H1 (cell line): ENCODE results near the gene DYNC1LI1. TPM values are rescaled to one million over a fixed set of nuclear protein-coding genes. Genes with fewer than 3 reads are reported as not detected.

Source experiments
- CTCF ChIA-PET: fragments of 300-600 bp; sonication (Branson Sonifier 250); formaldehyde crosslinking; loops from one replicate; lab custom pipeline; 2021; ENCODE audit not compliant: partially characterized antibody; lab: Charles Lee
- POLR2A ChIA-PET: fragments of 300-600 bp; sonication (Branson Sonifier 250); formaldehyde crosslinking; loops from one replicate; lab custom pipeline; 2021; ENCODE audit warnings: inconsistent platforms; ENCODE audit not compliant: partially characterized antibody; lab: Charles Lee
- DNase-seq, 2 experiments: peaks; one replicate each; pipeline versions ENCODE4 v3.0.0 to v3.0.0-alpha.2; 2010 to 2022; ENCODE audit warnings: low spot score in 2 of 2, low read depth in 1 of 2, mixed read lengths in 1 of 2
- FAIRE-seq: peaks from 2 replicates; lab custom pipeline; 2011; peaks lifted over from hg19 to GRCh38; lab: Jason Lieb, UNC
- H2AFZ ChIP-seq: 2 replicates; pipeline ENCODE4 v1.8.1; 2012; ENCODE audit warnings: low read length, inconsistent platforms
- H2AK5ac ChIP-seq: 2 replicates; pipeline ENCODE4 v1.6.1; 2013; ENCODE audit warnings: low read depth, low read length
- H2BK120ac ChIP-seq: replicated peaks from 2 replicates; pipeline ENCODE3; 2013; ENCODE audit warnings: low read depth, low read length, inconsistent platforms
- H2BK12ac ChIP-seq: 2 replicates; pipeline ENCODE4 v1.6.1; 2013; ENCODE audit warnings: low read depth, low read length
- H2BK15ac ChIP-seq: 2 replicates; pipeline ENCODE4 v1.6.1; 2013; ENCODE audit warnings: low read length
- H2BK20ac ChIP-seq: 2 replicates; pipeline ENCODE4 v1.6.1; 2013; ENCODE audit warnings: low read length
- H2BK5ac ChIP-seq: 2 replicates; pipeline ENCODE4 v1.6.1; 2013; ENCODE audit warnings: low read depth, low read length
- H3K14ac ChIP-seq: 2 replicates; pipeline ENCODE4 v1.6.1; 2013; ENCODE audit warnings: inconsistent platforms; ENCODE audit not compliant: insufficient read length
- H3K18ac ChIP-seq: 2 replicates; pipeline ENCODE4 v1.6.1; 2013; ENCODE audit warnings: low read length; ENCODE audit errors: extremely low read depth
- H3K23ac ChIP-seq: 2 replicates; pipeline ENCODE4 v1.6.1; 2013; ENCODE audit warnings: inconsistent platforms; ENCODE audit not compliant: insufficient read length
- H3K23me2 ChIP-seq: 2 replicates; pipeline ENCODE4 v1.6.1; 2013; ENCODE audit warnings: low read depth, low read length
- H3K27ac ChIP-seq: 2 replicates; pipeline ENCODE4 v1.6.1; 2011; ENCODE audit warnings: low read depth, low read length, inconsistent platforms
- H3K27me3 ChIP-seq, 4 experiments: replicated peaks in 1 of 4; 1 replicate in 1 of 4; 2 replicates in 3 of 4; pipeline versions ENCODE4 v1.6.1 to v1.8.1; 2011 to 2013; ENCODE audit warnings: low read length in 3 of 4, mild to moderate bottlenecking in 3 of 4, inconsistent platforms in 2 of 4, mixed read lengths in 2 of 4, moderate library complexity in 1 of 4; ENCODE audit not compliant: control insufficient read depth in 3 of 4, insufficient read depth in 3 of 4; ENCODE audit errors: extremely low read depth in 1 of 4
- H3K36me3 ChIP-seq, 4 experiments: 2 replicates each; pipeline versions ENCODE4 v1.6.1 to v1.8.1; 2011 to 2013; ENCODE audit warnings: mild to moderate bottlenecking in 4 of 4, low read length in 3 of 4, moderate library complexity in 2 of 4, control low read depth in 1 of 4, inconsistent platforms in 1 of 4; ENCODE audit not compliant: insufficient read depth in 4 of 4, control insufficient read depth in 2 of 4
- H3K4ac ChIP-seq: replicated peaks from 2 replicates; pipeline ENCODE3; 2013; ENCODE audit warnings: low read length, low read depth, mixed read lengths, inconsistent platforms; ENCODE audit not compliant: insufficient read length
- H3K4me1 ChIP-seq, 4 experiments: replicated peaks in 1 of 4; 1 replicate in 1 of 4; 2 replicates in 3 of 4; pipeline versions ENCODE4 v1.6.1 to v1.8.1; 2011 to 2013; ENCODE audit warnings: low read length in 3 of 4, inconsistent platforms in 2 of 4, mixed read lengths in 1 of 4; ENCODE audit not compliant: insufficient read depth in 4 of 4, control insufficient read depth in 3 of 4
- H3K4me2 ChIP-seq, 2 experiments: 2 replicates each; pipeline versions ENCODE4 v1.6.1 to v1.8.1; 2011 to 2013; ENCODE audit warnings: low read depth in 2 of 2, low read length in 2 of 2, control low read depth in 1 of 2, inconsistent platforms in 1 of 2, mild to moderate bottlenecking in 1 of 2; ENCODE audit not compliant: insufficient read depth in 1 of 2
- H3K4me3 ChIP-seq, 4 experiments: fragments of 200-600, 300-600 bp in 1 of 4; sonication (generic), shearing (Covaris generic), sonication (Bioruptor Twin) in 1 of 4; 2 replicates each; pipeline versions ENCODE4 v1.5.1 to v1.8.1; 2011 to 2016; ENCODE audit warnings: low read length in 4 of 4, low read depth in 3 of 4, control low read depth in 2 of 4, inconsistent platforms in 2 of 4, mild to moderate bottlenecking in 2 of 4, mixed read lengths in 1 of 4, moderate library complexity in 1 of 4; ENCODE audit not compliant: insufficient read depth in 2 of 4; ENCODE audit errors: extremely low read depth in 1 of 4
- H3K56ac ChIP-seq: replicated peaks from 2 replicates; pipeline ENCODE3; 2013; ENCODE audit warnings: low read depth, mild to moderate bottlenecking, mixed read lengths, low read length, inconsistent platforms; ENCODE audit not compliant: insufficient read length
- H3K79me1 ChIP-seq: 2 replicates; pipeline ENCODE4 v1.6.1; 2013; ENCODE audit warnings: low read depth, low read length, control low read depth
- H3K79me2 ChIP-seq, 2 experiments: 2 replicates each; pipeline versions ENCODE4 v1.6.1 to v1.8.1; 2012 to 2013; ENCODE audit warnings: low read length in 2 of 2, mild to moderate bottlenecking in 2 of 2, inconsistent platforms in 1 of 2; ENCODE audit not compliant: insufficient read depth in 2 of 2, control insufficient read depth in 1 of 2
- H3K9ac ChIP-seq, 4 experiments: replicated peaks in 1 of 4; 1 replicate in 1 of 4; 2 replicates in 3 of 4; pipeline versions ENCODE4 v1.6.1 to v1.8.1; 2011 to 2013; ENCODE audit warnings: low read depth in 3 of 4, low read length in 3 of 4, control low read depth in 2 of 4, mild to moderate bottlenecking in 2 of 4, moderate library complexity in 2 of 4, inconsistent platforms in 1 of 4; ENCODE audit errors: extremely low read depth in 1 of 4
- H3K9me3 ChIP-seq, 2 experiments: 2 replicates each; pipeline versions ENCODE4 v1.6.1 to v1.8.1; 2012 to 2013; ENCODE audit warnings: mild to moderate bottlenecking in 2 of 2, moderate library complexity in 2 of 2, control low read depth in 1 of 2, inconsistent platforms in 1 of 2, low read depth in 1 of 2, low read length in 1 of 2, mixed read lengths in 1 of 2; ENCODE audit not compliant: insufficient read depth in 2 of 2
- H4K20me1 ChIP-seq, 2 experiments: replicated peaks in 1 of 2; 2 replicates each; pipeline versions ENCODE3 to v1.8.1; 2011 to 2013; ENCODE audit warnings: inconsistent platforms in 2 of 2, low read length in 2 of 2, mild to moderate bottlenecking in 1 of 2; ENCODE audit not compliant: insufficient read depth in 2 of 2, control insufficient read depth in 1 of 2
- H4K5ac ChIP-seq: 2 replicates; pipeline ENCODE4 v1.6.1; 2013; ENCODE audit warnings: low read length, low read depth, mixed read lengths, inconsistent platforms; ENCODE audit not compliant: insufficient read length
- H4K8ac ChIP-seq: 2 replicates; pipeline ENCODE4 v1.8.0; 2013; ENCODE audit warnings: mild to moderate bottlenecking, moderate library complexity, low read length, inconsistent platforms; ENCODE audit not compliant: insufficient read depth; ENCODE audit errors: extremely low read depth
- H4K91ac ChIP-seq: replicated peaks from 2 replicates; pipeline ENCODE3; 2013; ENCODE audit warnings: low read length, mixed read lengths, inconsistent platforms; ENCODE audit not compliant: insufficient read length
- BACH1 ChIP-seq: IDR thresholded peaks from 2 replicates; pipeline ENCODE4 v1.6.1; 2012; ENCODE audit warnings: low read length, improper control_type of control experiment
- FOSL1 ChIP-seq: IDR thresholded peaks from 2 replicates; pipeline ENCODE4 v1.6.1; 2011; ENCODE audit warnings: mild to moderate bottlenecking, low read depth, low read length, moderate library complexity; ENCODE audit not compliant: insufficient read depth
- GTF2F1 ChIP-seq: IDR thresholded peaks from 2 replicates; pipeline ENCODE4 v1.6.1; 2012; ENCODE audit warnings: low read depth, low read length, improper control_type of control experiment, borderline replicate concordance
- NRF1 ChIP-seq: IDR thresholded peaks from 2 replicates; pipeline ENCODE4 v1.6.1; 2011; ENCODE audit warnings: mild to moderate bottlenecking, low read depth, low read length, improper control_type of control experiment
- POLR2A ChIP-seq, 2 experiments: IDR thresholded peaks; 1 replicate in 1 of 2; 2 replicates in 1 of 2; pipeline ENCODE4 v1.6.1; 2011; ENCODE audit warnings: low read depth in 2 of 2, low read length in 2 of 2, mild to moderate bottlenecking in 2 of 2; ENCODE audit errors: control extremely low read depth in 1 of 2
- RFX5 ChIP-seq: IDR thresholded peaks from 2 replicates; pipeline ENCODE4 v1.6.1; 2011; ENCODE audit warnings: low read depth, low read length, improper control_type of control experiment, borderline replicate concordance
- SAP30 ChIP-seq: fragments of 300-600 bp; sonication (generic); IDR thresholded peaks from 2 replicates; pipeline ENCODE4 v1.7.1; 2012; ENCODE audit warnings: low read length, moderate library complexity, mild to moderate bottlenecking, inconsistent platforms; ENCODE audit not compliant: insufficient read depth, insufficient replicate concordance
- SP2 ChIP-seq: IDR thresholded peaks from 2 replicates; pipeline ENCODE4 v1.6.1; 2012; ENCODE audit warnings: mild to moderate bottlenecking, low read length, inconsistent platforms
- WGBS, 2 experiments: shearing (Covaris generic) in 1 of 2; methylation state at CpG; one replicate each; pipeline versions ENCODE4 v1.1.6 to v1.1.7; 2013 to 2015; ENCODE audit warnings: low lambda C conversion rate in 2 of 2, mixed read lengths in 2 of 2, inconsistent platforms in 1 of 2, low coverage in 1 of 2, missing lambda C conversion rate in 1 of 2; ENCODE audit not compliant: insufficient replicate concordance in 2 of 2, insufficient coverage in 1 of 2, insufficient read length in 1 of 2; ENCODE audit errors: extremely low coverage in 1 of 2, missing lambda C conversion rate in 1 of 2; 5-methylcytosine and 5-hydroxymethylcytosine counted together
- polyA plus RNA-seq, 7 experiments: library from polyadenylated mRNA; depleted of rRNA in 3 of 7; stranded (reverse) in 5 of 7; unstranded in 2 of 7; fragments of >200 nt in 5 of 7; fragments of 200-250 nt in 2 of 7; gene quantifications; 1 replicate in 5 of 7; 2 replicates in 1 of 7; 4 replicates in 1 of 7; pipeline versions ENCODE4 v1.2.1 to v1.2.3, GENCODE V29; 2011 to 2013; ENCODE audit warnings: missing spikeins in 2 of 7, mixed read lengths in 2 of 7
- total RNA-seq: library from RNA; stranded (reverse); fragmentation: NEBNext Ultra II Directional; extraction: Animal tissue kit (Norgen Biotek cat#: 25700); gene quantifications from 2 replicates; pipeline ENCODE4 v1.2.1, GENCODE V29; 2021

The DYNC1LI1 gene
- total and polyA plus RNA-seq, 2 of the 8 experiments (the other 6 are each of a cell fraction or from before 2014, with no cell fraction given) = 13.6 to 45.1 TPM

- no peak overlapping the region for H3K23ac ChIP-seq
- no peak overlapping the region for H2BK20ac ChIP-seq
- no peak overlapping the region for H4K8ac ChIP-seq
- H3K79me1 ChIP-seq = no peaks in the 10 kb centered on the region
- H3K14ac ChIP-seq = no peak overlapping the region
- H4K91ac ChIP-seq = no peak overlapping the region
- H3K4me3 ChIP-seq = no peak overlapping the region
- H2BK120ac ChIP-seq = no peak overlapping the region
- H3K4ac ChIP-seq = no peak overlapping the region
- H3K4me1 ChIP-seq = no peaks in the 10 kb centered on the region
- no peak overlapping the region for H2AK5ac ChIP-seq
- FAIRE-seq (no peak), DNase-seq (no peak)
- no peaks in the 10 kb centered on the region for H3K36me3 ChIP-seq
- POLR2A ChIA-PET = interaction anchor here (0.6 to 2.8 kb wide), 3 partner anchors 8 to 83 kb away, joined by 3 to 14 read pairs (median 3); no protein-coding TSS in a partner anchor
- H3K79me2 ChIP-seq = 0 out of 4 replicates have a peak, but pooled peaks cover 0 to under 1% of the 10 kb centered on the region in 2 experiments
- no peak overlapping the region for H3K4me2 ChIP-seq
- H2AFZ ChIP-seq = no peak overlapping the region
- CTCF ChIA-PET = interaction anchor here (1.0 to 3.3 kb wide), 2 partner anchors 12 to 283 kb away, joined by 3 to 13 read pairs; no protein-coding TSS in a partner anchor
- TF ChIP-seq BACH1 (no peak), NRF1 (no peak), SAP30 (no peak), POLR2A (IDR thresholded peaks at IDR 0.05; ENCODE audit: control extremely low read depth in 1 of 2, low read depth in 2 of 2, low read length in 2 of 2) (no peak), FOSL1 (no peak), GTF2F1 (no peak), SP2 (no peak), RFX5 (no peak)
- H3K56ac ChIP-seq = no peak overlapping the region
- H4K5ac ChIP-seq = no peak overlapping the region
- no peak overlapping the region for H3K9ac ChIP-seq
- H3K27ac ChIP-seq = no peak overlapping the region
- no peak overlapping the region for H2BK12ac ChIP-seq
- no peak overlapping the region for H2BK15ac ChIP-seq
- WGBS, 2 experiments = 88% methylated on average over 9 of the region's 9 CpGs; no CpG with 5 or more reads in 1 of the 2 experiments
- H2BK5ac ChIP-seq = no peak overlapping the region
- no peaks in the 10 kb centered on the region; a peak in 1 of 4 replicates for H3K9me3 ChIP-seq
- H4K20me1 ChIP-seq = no peaks in the 10 kb centered on the region
- H3K23me2 ChIP-seq = no peaks in the 10 kb centered on the region
- H3K27me3 ChIP-seq = no peaks in the 10 kb centered on the region
- H3K18ac ChIP-seq = no peak overlapping the region
Observed at GRCh38 chr3:32577581-32578556, 7.2 kb upstream of the DYNC1LI1 start.
